HCT116 (cell line): ENCODE results near the gene KRTCAP2. TPM values are rescaled to one million over a fixed set of nuclear protein-coding genes. Genes with fewer than 3 reads are reported as not detected.

Experiments used
- ATAC-seq: fragments of 200-7000 bp; cut with Tn5 transposase; 2 replicates; pipeline ENCODE4 v1.9.1; 2020; ENCODE audit warnings: mild to moderate bottlenecking, moderate library complexity
- BruUV-seq: library from RNA; stranded (reverse); fragments of 400-500 nt; replicated peaks from 2 replicates; lab custom pipeline; 2021; lab: Mats Ljungman, UMichigan
- CTCF ChIA-PET: fragments of 300-600 bp; sonication (Branson Sonifier 250); formaldehyde crosslinking; loops from one replicate; lab custom pipeline; 2021; ENCODE audit warnings: antibody characterized with exemption; lab: Charles Lee
- POLR2A ChIA-PET: fragments of 300-600, 350-600 bp; sonication (Branson Sonifier 250); formaldehyde crosslinking; loops from one replicate; lab custom pipeline; 2021; ENCODE audit warnings: antibody characterized with exemption; lab: Charles Lee
- RAD21 ChIA-PET, 2 experiments: fragments of 300-600 bp; sonication (Branson Sonifier 250); formaldehyde crosslinking; loops; one replicate each; lab custom pipeline; 2023; ENCODE audit warnings: low total read pairs in 2 of 2; ENCODE audit not compliant: uncharacterized antibody in 2 of 2, unreplicated experiment in 2 of 2, low non-redundant PET in 1 of 2; lab: Charles Lee
- DNase-seq: peaks from one replicate; pipeline ENCODE4 v3.0.0-alpha.2; 2010; ENCODE audit warnings: low read depth, low spot score
- H2AFZ ChIP-seq: fragments of 200-600 bp; shearing (Covaris generic), sonication (generic); 2 replicates; pipeline ENCODE4 v1.6.1; 2017; ENCODE audit warnings: low read depth, mixed run types, mixed read lengths, antibody characterized with exemption, low read length; ENCODE audit not compliant: poor library complexity, severe bottlenecking
- H3K27ac ChIP-seq: 2 replicates; pipeline ENCODE4 v1.5.1; 2012; ENCODE audit warnings: low read depth, low read length
- H3K27me3 ChIP-seq: fragments of 200-600 bp; sonication (generic); 2 replicates; pipeline ENCODE4 v1.6.1; 2016; ENCODE audit warnings: mixed run types, low read length, mixed read lengths; ENCODE audit not compliant: insufficient read depth
- H3K36me3 ChIP-seq, 2 experiments: fragments of 200-500 bp in 1 of 2; fragments of 200-600 bp in 1 of 2; sonication (Bioruptor generic) in 1 of 2; sonication (generic) in 1 of 2; 2 replicates each; pipeline versions ENCODE4 v1.5.1 to v1.6.1; 2014 to 2016; ENCODE audit warnings: low read length in 2 of 2, inconsistent platforms in 1 of 2, mixed read lengths in 1 of 2, mixed run types in 1 of 2; ENCODE audit not compliant: insufficient read depth in 2 of 2, control insufficient read depth in 1 of 2
- H3K4me1 ChIP-seq, 2 experiments: fragments of 200-600 bp in 1 of 2; sonication (generic) in 1 of 2; 2 replicates each; pipeline versions ENCODE4 v1.5.1 to v1.6.1; 2012 to 2017; ENCODE audit warnings: low read length in 2 of 2, inconsistent platforms in 1 of 2, mild to moderate bottlenecking in 1 of 2, mixed read lengths in 1 of 2, mixed run types in 1 of 2, moderate library complexity in 1 of 2; ENCODE audit not compliant: insufficient read depth in 2 of 2, control insufficient read depth in 1 of 2
- H3K4me2 ChIP-seq: fragments of 200-600 bp; sonication (generic); 2 replicates; pipeline ENCODE4 v1.6.1; 2017; ENCODE audit warnings: mixed run types, low read length, mixed read lengths
- H3K4me3 ChIP-seq, 2 experiments: fragments of 200-600 bp in 1 of 2; sonication (generic) in 1 of 2; replicated peaks in 1 of 2; 2 replicates each; pipeline ENCODE4 v1.5.1; 2011 to 2016; ENCODE audit warnings: low read length in 2 of 2, control low read depth in 1 of 2, low read depth in 1 of 2, mild to moderate bottlenecking in 1 of 2, mixed read lengths in 1 of 2, mixed run types in 1 of 2
- H3K79me2 ChIP-seq: fragments of 200-600 bp; sonication (generic); 2 replicates; pipeline ENCODE4 v1.6.1; 2017; ENCODE audit warnings: mild to moderate bottlenecking, mixed run types, low read length, moderate library complexity, mixed read lengths; ENCODE audit not compliant: insufficient read depth
- H3K9ac ChIP-seq: fragments of 200-600 bp; sonication (generic); 2 replicates; pipeline ENCODE4 v1.6.1; 2016; ENCODE audit warnings: low read length, mixed read lengths
- H3K9me2 ChIP-seq: fragments of 200-600 bp; sonication (generic), shearing (Covaris generic); 2 replicates; pipeline ENCODE4 v1.6.1; 2017; ENCODE audit warnings: mixed run types, mild to moderate bottlenecking, moderate library complexity; ENCODE audit not compliant: insufficient read depth
- H3K9me3 ChIP-seq, 2 experiments: fragments of 200-500 bp in 1 of 2; fragments of 200-600 bp in 1 of 2; sonication (Bioruptor generic) in 1 of 2; sonication (generic) in 1 of 2; 2 replicates each; pipeline ENCODE4 v1.6.1; 2014 to 2017; ENCODE audit warnings: low read length in 2 of 2, mixed read lengths in 2 of 2, inconsistent platforms in 1 of 2, low read depth in 1 of 2, mild to moderate bottlenecking in 1 of 2, mixed run types in 1 of 2, moderate library complexity in 1 of 2; ENCODE audit not compliant: control insufficient read depth in 1 of 2, insufficient read depth in 1 of 2
- H4K20me1 ChIP-seq: fragments of 200-600 bp; sonication (generic), shearing (Covaris generic); 2 replicates; pipeline ENCODE4 v1.6.1; 2017; ENCODE audit warnings: mixed run types, mild to moderate bottlenecking, moderate library complexity; ENCODE audit not compliant: insufficient read depth
- CEBPB ChIP-seq: IDR thresholded peaks from 2 replicates; pipeline ENCODE4 v1.6.1; 2012; ENCODE audit warnings: low read depth
- EGR1 ChIP-seq: IDR thresholded peaks from 2 replicates; pipeline ENCODE4 v1.6.1; 2012; ENCODE audit warnings: low read depth
- EZH2phosphoT487 ChIP-seq: fragments of 200-600 bp; IDR thresholded peaks from 2 replicates; pipeline ENCODE4 v1.6.1; 2018; ENCODE audit warnings: antibody characterized with exemption, borderline replicate concordance
- JUND ChIP-seq: IDR thresholded peaks from 2 replicates; pipeline ENCODE4 v1.6.1; 2012
- POLR2A ChIP-seq: IDR thresholded peaks from 2 replicates; pipeline ENCODE4 v1.7.0; 2011; ENCODE audit warnings: borderline replicate concordance; ENCODE audit not compliant: insufficient read depth, insufficient read length; ENCODE audit errors: extremely low read depth
- POLR2AphosphoS5 ChIP-seq: IDR thresholded peaks from 2 replicates; pipeline ENCODE4 v1.6.1; 2011; ENCODE audit warnings: mild to moderate bottlenecking, low read depth, low read length, moderate library complexity
- RAD21 ChIP-seq: IDR thresholded peaks from 2 replicates; pipeline ENCODE4 v1.6.1; 2012; ENCODE audit warnings: low read depth, mild to moderate bottlenecking
- SRF ChIP-seq: IDR thresholded peaks from 2 replicates; pipeline ENCODE4 v1.6.1; 2012; ENCODE audit warnings: low read depth
- ZNF274 ChIP-seq: fragments of 200-500 bp; sonication (Bioruptor generic); IDR thresholded peaks from 2 replicates; pipeline ENCODE4 v1.6.1; 2014; ENCODE audit warnings: mild to moderate bottlenecking, low read depth, low read length, inconsistent platforms
- intact Hi-C: fragments of 100-400 bp; cut with micrococcal nuclease; formaldehyde crosslinking; loops from 2 replicates; pipeline ENCODE4 v1.10.0; 2022
- total RNA-seq: library from RNA; stranded (reverse); gene quantifications from one replicate; pipeline ENCODE4 v1.2.1, GENCODE V29; 2021; ENCODE audit not compliant: unreplicated experiment
- TF ChIP-seq, protein P1 (sequence below), 3 experiments: fragments of 200-600 bp in 1 of 3; sonication (generic) in 1 of 3; IDR thresholded peaks in 2 of 3; conservative IDR thresholded peaks in 1 of 3; 2 replicates each; pipeline ENCODE4 v1.5.1; 2012 to 2017; ENCODE audit warnings: low read depth in 2 of 3, low read length in 2 of 3, antibody characterized with exemption in 1 of 3, borderline replicate concordance in 1 of 3, control low read depth in 1 of 3, mild to moderate bottlenecking in 1 of 3, mixed read lengths in 1 of 3, mixed run types in 1 of 3, moderate library complexity in 1 of 3; ENCODE audit not compliant: insufficient read depth in 1 of 3
- TF ChIP-seq, protein P2 (sequence below): IDR thresholded peaks from 2 replicates; pipeline ENCODE4 v1.6.1; 2012

The KRTCAP2 gene
- total RNA-seq, 1 experiment from 2014 or later: 143 TPM

- TF ChIP-seq, protein P1, sequence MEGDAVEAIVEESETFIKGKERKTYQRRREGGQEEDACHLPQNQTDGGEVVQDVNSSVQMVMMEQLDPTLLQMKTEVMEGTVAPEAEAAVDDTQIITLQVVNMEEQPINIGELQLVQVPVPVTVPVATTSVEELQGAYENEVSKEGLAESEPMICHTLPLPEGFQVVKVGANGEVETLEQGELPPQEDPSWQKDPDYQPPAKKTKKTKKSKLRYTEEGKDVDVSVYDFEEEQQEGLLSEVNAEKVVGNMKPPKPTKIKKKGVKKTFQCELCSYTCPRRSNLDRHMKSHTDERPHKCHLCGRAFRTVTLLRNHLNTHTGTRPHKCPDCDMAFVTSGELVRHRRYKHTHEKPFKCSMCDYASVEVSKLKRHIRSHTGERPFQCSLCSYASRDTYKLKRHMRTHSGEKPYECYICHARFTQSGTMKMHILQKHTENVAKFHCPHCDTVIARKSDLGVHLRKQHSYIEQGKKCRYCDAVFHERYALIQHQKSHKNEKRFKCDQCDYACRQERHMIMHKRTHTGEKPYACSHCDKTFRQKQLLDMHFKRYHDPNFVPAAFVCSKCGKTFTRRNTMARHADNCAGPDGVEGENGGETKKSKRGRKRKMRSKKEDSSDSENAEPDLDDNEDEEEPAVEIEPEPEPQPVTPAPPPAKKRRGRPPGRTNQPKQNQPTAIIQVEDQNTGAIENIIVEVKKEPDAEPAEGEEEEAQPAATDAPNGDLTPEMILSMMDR (IDR thresholded peaks at IDR 0.05 in 2 of 3, conservative IDR thresholded peaks at IDR 0.05 in 1 of 3; ENCODE audit: borderline replicate concordance in 1 of 3, insufficient read depth in 1 of 3, low read depth in 2 of 3, low read length in 2 of 3): peak in 2 of 3 experiments; percentile 97 to 99; a peak in 4 of 6 replicates
- TF ChIP-seq SRF (no peak), POLR2AphosphoS5 (peak; percentile 71)
- TF ChIP-seq, protein P2, sequence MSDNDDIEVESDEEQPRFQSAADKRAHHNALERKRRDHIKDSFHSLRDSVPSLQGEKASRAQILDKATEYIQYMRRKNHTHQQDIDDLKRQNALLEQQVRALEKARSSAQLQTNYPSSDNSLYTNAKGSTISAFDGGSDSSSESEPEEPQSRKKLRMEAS: no peak
- TF ChIP-seq, all 23 proteins: peak for 4
Measured at GRCh38 chr1:155193275-155193990, 20.3 kb upstream of the KRTCAP2 start (continued).

- RAD21 ChIA-PET: interaction anchor here in 1 of 2 experiments (0.6 to 1.5 kb wide), 2 partner anchors 15 to 16 kb away, joined by 3 read pairs; no protein-coding TSS in a partner anchor
- Histone ChIP-seq H3K36me3 (peaks cover 0 to 6% of the 10 kb centered on the region in 2 experiments; a peak in 2 of 4 replicates), H3K4me2 (peak overlapping the region; percentile 95), H3K27ac (peak overlapping the region; percentile 97), H4K20me1 (no peaks in the 10 kb centered on the region), H3K9ac (peak overlapping the region; percentile 89), H3K9me3 (no peaks in the 10 kb centered on the region), H3K79me2 (peaks cover 9% of the 10 kb centered on the region), H3K27me3 (no peaks in the 10 kb centered on the region), H3K4me1 (peaks cover 15 to 36% of the 10 kb centered on the region in 2 experiments; a peak in 3 of 4 replicates), H2AFZ (no peak overlapping the region), H3K4me3 (peak overlapping the region; percentile 65 to 66), H3K9me2 (no peaks in the 10 kb centered on the region)
- DNase-seq (no peak), ATAC-seq (peak; percentile 20)
- TF ChIP-seq POLR2A (peak; percentile 6), JUND (no peak), EGR1 (no peak), RAD21 (no peak), CEBPB (no peak), EZH2phosphoT487 (no peak), ZNF274 (no peak)
- TF ChIP-seq, protein P1 (IDR thresholded peaks at IDR 0.05 in 2 of 3, conservative IDR thresholded peaks at IDR 0.05 in 1 of 3; ENCODE audit: borderline replicate concordance in 1 of 3, insufficient read depth in 1 of 3, low read depth in 2 of 3, low read length in 2 of 3): no peak
- TF ChIP-seq, protein P2: no peak
- intact Hi-C loops: no loop called here
- no TSS peak for BruUV-seq
- POLR2A ChIA-PET: interaction anchor here (0.6 to 2.6 kb wide), 9 partner anchors 8 to 131 kb away, joined by 3 to 15 read pairs (median 7); partner anchors contain the start of gene KRTCAP2
- CTCF ChIA-PET: interaction anchor here (0.6 to 4.6 kb wide), 11 partner anchors 11 to 209 kb away, joined by 3 to 71 read pairs (median 8); partner anchors contain the start of genes FLAD1, KRTCAP2, THBS3 and TRIM46
Measured at GRCh38 chr1:155192346-155193274, 19.5 kb upstream of the KRTCAP2 start.
